HL-60 (cell line): Measurements from ENCODE around the gene PSMC5.

Source experiments
- GABPA ChIP-seq: IDR thresholded peaks from 2 replicates; pipeline ENCODE4 v1.6.1; 2012; ENCODE audit warnings: low read depth
- POLR2AphosphoS5 ChIP-seq: IDR thresholded peaks from 2 replicates; pipeline ENCODE4 v1.6.1; 2012; ENCODE audit warnings: low read depth
- SPI1 ChIP-seq: IDR thresholded peaks from 2 replicates; pipeline ENCODE4 v1.6.1; 2012; ENCODE audit warnings: low read depth, mild to moderate bottlenecking, borderline replicate concordance
- TF ChIP-seq, protein P1 (sequence below): IDR thresholded peaks from one replicate; pipeline ENCODE4 v1.5.1; 2011; ENCODE audit warnings: low read length, control low read depth, inconsistent platforms; ENCODE audit not compliant: insufficient read depth
- TF ChIP-seq, protein P2 (sequence below): IDR thresholded peaks from 2 replicates; pipeline ENCODE4 v1.6.1; 2012; ENCODE audit warnings: low read depth; ENCODE audit not compliant: insufficient replicate concordance

DNA sequence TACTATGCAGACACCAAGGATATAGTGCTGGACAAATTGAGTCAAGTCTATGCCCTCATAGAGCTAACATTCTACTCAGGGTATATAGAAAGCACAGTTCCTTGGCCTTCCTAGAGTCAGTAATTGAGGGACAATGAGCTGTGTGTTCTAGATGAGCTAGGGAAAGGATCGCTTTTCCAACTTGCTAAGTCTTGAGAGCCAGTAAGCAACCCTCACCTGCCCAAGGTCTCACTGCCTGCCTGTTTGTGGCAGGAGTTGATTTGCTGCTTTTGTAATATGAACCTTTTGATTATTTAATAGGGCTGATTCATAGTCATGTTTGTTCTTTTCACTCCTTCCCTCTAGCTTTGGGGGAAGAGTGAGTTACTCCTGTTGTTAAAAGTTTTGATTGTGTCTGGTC is 46.7 kb upstream of the PSMC5 start:
- TF ChIP-seq, protein P1, sequence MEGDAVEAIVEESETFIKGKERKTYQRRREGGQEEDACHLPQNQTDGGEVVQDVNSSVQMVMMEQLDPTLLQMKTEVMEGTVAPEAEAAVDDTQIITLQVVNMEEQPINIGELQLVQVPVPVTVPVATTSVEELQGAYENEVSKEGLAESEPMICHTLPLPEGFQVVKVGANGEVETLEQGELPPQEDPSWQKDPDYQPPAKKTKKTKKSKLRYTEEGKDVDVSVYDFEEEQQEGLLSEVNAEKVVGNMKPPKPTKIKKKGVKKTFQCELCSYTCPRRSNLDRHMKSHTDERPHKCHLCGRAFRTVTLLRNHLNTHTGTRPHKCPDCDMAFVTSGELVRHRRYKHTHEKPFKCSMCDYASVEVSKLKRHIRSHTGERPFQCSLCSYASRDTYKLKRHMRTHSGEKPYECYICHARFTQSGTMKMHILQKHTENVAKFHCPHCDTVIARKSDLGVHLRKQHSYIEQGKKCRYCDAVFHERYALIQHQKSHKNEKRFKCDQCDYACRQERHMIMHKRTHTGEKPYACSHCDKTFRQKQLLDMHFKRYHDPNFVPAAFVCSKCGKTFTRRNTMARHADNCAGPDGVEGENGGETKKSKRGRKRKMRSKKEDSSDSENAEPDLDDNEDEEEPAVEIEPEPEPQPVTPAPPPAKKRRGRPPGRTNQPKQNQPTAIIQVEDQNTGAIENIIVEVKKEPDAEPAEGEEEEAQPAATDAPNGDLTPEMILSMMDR, result no peak
- TF ChIP-seq POLR2AphosphoS5 (no peak), GABPA (no peak), SPI1 (no peak)
- TF ChIP-seq, protein P2, sequence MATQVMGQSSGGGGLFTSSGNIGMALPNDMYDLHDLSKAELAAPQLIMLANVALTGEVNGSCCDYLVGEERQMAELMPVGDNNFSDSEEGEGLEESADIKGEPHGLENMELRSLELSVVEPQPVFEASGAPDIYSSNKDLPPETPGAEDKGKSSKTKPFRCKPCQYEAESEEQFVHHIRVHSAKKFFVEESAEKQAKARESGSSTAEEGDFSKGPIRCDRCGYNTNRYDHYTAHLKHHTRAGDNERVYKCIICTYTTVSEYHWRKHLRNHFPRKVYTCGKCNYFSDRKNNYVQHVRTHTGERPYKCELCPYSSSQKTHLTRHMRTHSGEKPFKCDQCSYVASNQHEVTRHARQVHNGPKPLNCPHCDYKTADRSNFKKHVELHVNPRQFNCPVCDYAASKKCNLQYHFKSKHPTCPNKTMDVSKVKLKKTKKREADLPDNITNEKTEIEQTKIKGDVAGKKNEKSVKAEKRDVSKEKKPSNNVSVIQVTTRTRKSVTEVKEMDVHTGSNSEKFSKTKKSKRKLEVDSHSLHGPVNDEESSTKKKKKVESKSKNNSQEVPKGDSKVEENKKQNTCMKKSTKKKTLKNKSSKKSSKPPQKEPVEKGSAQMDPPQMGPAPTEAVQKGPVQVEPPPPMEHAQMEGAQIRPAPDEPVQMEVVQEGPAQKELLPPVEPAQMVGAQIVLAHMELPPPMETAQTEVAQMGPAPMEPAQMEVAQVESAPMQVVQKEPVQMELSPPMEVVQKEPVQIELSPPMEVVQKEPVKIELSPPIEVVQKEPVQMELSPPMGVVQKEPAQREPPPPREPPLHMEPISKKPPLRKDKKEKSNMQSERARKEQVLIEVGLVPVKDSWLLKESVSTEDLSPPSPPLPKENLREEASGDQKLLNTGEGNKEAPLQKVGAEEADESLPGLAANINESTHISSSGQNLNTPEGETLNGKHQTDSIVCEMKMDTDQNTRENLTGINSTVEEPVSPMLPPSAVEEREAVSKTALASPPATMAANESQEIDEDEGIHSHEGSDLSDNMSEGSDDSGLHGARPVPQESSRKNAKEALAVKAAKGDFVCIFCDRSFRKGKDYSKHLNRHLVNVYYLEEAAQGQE, result no peak
